ENCODE data around the gene IQSEC1. TPM values are rescaled to one million over a fixed set of nuclear protein-coding genes. Genes with fewer than 3 reads are reported as not detected.

The IQSEC1 gene
- total and polyA plus RNA-seq, 2 experiments from 2014 or later: 17.8 to 51.7 TPM

GRCh38 chr3:13016721-13017255 is 56.4 kb downstream of the IQSEC1 start:
- Histone ChIP-seq H3K27ac (no peak overlapping the region), H3K36me3 (no peaks in the 10 kb centered on the region), H3K4me1 (ENCODE audit: low read depth) (peaks cover 19% of the 10 kb centered on the region), H3K27me3 (no peaks in the 10 kb centered on the region), H3K9me3 (ENCODE audit: low read depth) (no peaks in the 10 kb centered on the region), H3K4me3 (no peak overlapping the region)
- TF ChIP-seq CTCF (IDR thresholded peaks at IDR 0.05; ENCODE audit: low read depth, low read length): no peak
- no peak for DNase-seq (ENCODE audit: low read depth in 1 of 2, low spot score in 1 of 2)

GRCh38 chr3:13016083-13016720 is 57.0 kb downstream of the IQSEC1 start:
- TF ChIP-seq CTCF (IDR thresholded peaks at IDR 0.05; ENCODE audit: low read depth, low read length): no peak
- Histone ChIP-seq H3K4me1 (ENCODE audit: low read depth) (peaks cover 21% of the 10 kb centered on the region), H3K27me3 (no peaks in the 10 kb centered on the region), H3K4me3 (no peak overlapping the region), H3K9me3 (ENCODE audit: low read depth) (no peaks in the 10 kb centered on the region), H3K36me3 (no peaks in the 10 kb centered on the region), H3K27ac (no peak overlapping the region)
- no peak for DNase-seq (ENCODE audit: low read depth in 1 of 2, low spot score in 1 of 2)

GRCh38 chr3:13015286-13016082 is 57.7 kb downstream of the IQSEC1 start:
- Histone ChIP-seq H3K27ac (no peak overlapping the region), H3K27me3 (no peaks in the 10 kb centered on the region), H3K9me3 (ENCODE audit: low read depth) (no peaks in the 10 kb centered on the region), H3K4me1 (ENCODE audit: low read depth) (peaks cover 21% of the 10 kb centered on the region), H3K4me3 (no peak overlapping the region), H3K36me3 (no peaks in the 10 kb centered on the region)
- DNase-seq (ENCODE audit: low read depth in 1 of 2, low spot score in 1 of 2): peak in 1 of 2 donors; percentile 34
- TF ChIP-seq CTCF (IDR thresholded peaks at IDR 0.05; ENCODE audit: low read depth, low read length): no peak

GRCh38 chr3:13014755-13015285 is 58.4 kb downstream of the IQSEC1 start:
- no peak overlapping the region for H3K27ac ChIP-seq
- no peaks in the 10 kb centered on the region for H3K9me3 ChIP-seq (ENCODE audit: low read depth)
- H3K4me3 ChIP-seq: no peak overlapping the region
- no peaks in the 10 kb centered on the region for H3K27me3 ChIP-seq
- H3K4me1 ChIP-seq (ENCODE audit: low read depth): peaks cover 21% of the 10 kb centered on the region
- no peak for DNase-seq (ENCODE audit: low read depth in 1 of 2, low spot score in 1 of 2)
- TF ChIP-seq CTCF (IDR thresholded peaks at IDR 0.05; ENCODE audit: low read depth, low read length): no peak
- no peaks in the 10 kb centered on the region for H3K36me3 ChIP-seq

- Histone ChIP-seq H3K9me3 (ENCODE audit: low read depth) (no peaks in the 10 kb centered on the region), H3K4me3 (no peak overlapping the region), H3K27ac (no peak overlapping the region), H3K27me3 (no peaks in the 10 kb centered on the region), H3K4me1 (ENCODE audit: low read depth) (peaks cover 18% of the 10 kb centered on the region), H3K36me3 (no peaks in the 10 kb centered on the region)
- no peak for TF ChIP-seq CTCF (IDR thresholded peaks at IDR 0.05; ENCODE audit: low read depth, low read length)
- DNase-seq (ENCODE audit: low read depth in 1 of 2, low spot score in 1 of 2): no peak
These were observed 59.1 kb downstream of the IQSEC1 start for GRCh38 chr3:13013994-13014754.
